Adrenal gland (tissue), 19 donors: ENCODE results near the gene SIAE. TPM values are rescaled to one million over a fixed set of nuclear protein-coding genes. Genes with fewer than 3 reads are reported as not detected.

Experiments
- DNase-seq, 7 donors: peaks; one replicate each; pipeline ENCODE4 v3.0.0-alpha.2; 2019 to 2020
- H3K27ac ChIP-seq, 5 donors: fragments of 200-600 bp; sonication (generic) in 4 of 5; 1 replicate in 3 of 5; 2 replicates in 2 of 5; pipeline versions ENCODE4 v1.5.1 to v1.8.0; 2016 to 2020; ENCODE audit warnings: mild to moderate bottlenecking in 1 of 5
- H3K27me3 ChIP-seq: fragments of 200-600 bp; 2 replicates; pipeline ENCODE4 v1.8.0; 2021
- H3K36me3 ChIP-seq, 2 donors: fragments of 200-600 bp; replicated peaks in 1 of 2; 1 replicate in 1 of 2; 2 replicates in 1 of 2; pipeline versions ENCODE4 v1.5.1 to v1.8.0; 2018 to 2022
- H3K4me1 ChIP-seq, 2 donors: fragments of 200-600 bp; replicated peaks in 1 of 2; 1 replicate in 1 of 2; 2 replicates in 1 of 2; pipeline versions ENCODE4 v1.5.1 to v1.8.0; 2018 to 2021
- H3K4me3 ChIP-seq, 4 donors: fragments of 200-600 bp; sonication (generic) in 3 of 4; one replicate each; pipeline ENCODE4 v1.5.1; 2016 to 2018
- H3K9me3 ChIP-seq, 3 donors: fragments of 200-600 bp; sonication (generic) in 1 of 3; replicated peaks in 1 of 3; 1 replicate in 2 of 3; 2 replicates in 1 of 3; pipeline versions ENCODE4 v1.5.1 to v1.8.0; 2016 to 2021
- POLR2A ChIP-seq, 2 donors: fragments of 450-650 bp; IDR thresholded peaks; one replicate each; pipeline ENCODE4 v1.6.1; 2017; ENCODE audit warnings: antibody characterized with exemption in 2 of 2, mild to moderate bottlenecking in 2 of 2, moderate library complexity in 1 of 2
- WGBS, 4 donors: extraction: QIAGEN DNeasy Blood & Tissue Kit in 2 of 4; methylation state at CpG; one replicate each; pipeline versions ENCODE4 v1.1.5 to v1.1.7; 2013 to 2017; 5-methylcytosine and 5-hydroxymethylcytosine counted together
- intact Hi-C, 2 donors: fragments of 100-400 bp; cut with DNase I; formaldehyde crosslinking; loops; one replicate each; pipeline versions ENCODE4 v1.14.1 to v1.15.0; 2022 to 2023
- long read RNA-seq, 10 donors: library from polyadenylated mRNA in 3 of 10; unstranded in 2 of 10; stranded (forward) in 1 of 10; transcript quantifications; one replicate each; pipeline ENCODE4 v2.0.0 and lab custom pipeline, GENCODE V29; 2021 to 2026
- polyA plus RNA-seq, 3 donors: library from polyadenylated mRNA; stranded (reverse); fragments of 200-250 nt in 2 of 3; fragments of 350-450 nt in 1 of 3; fragmentation: Illumina TruSeq in 1 of 3; extraction: RNeasy Lipid Tissue Mini Kit (QIAGEN cat#74804) in 1 of 3; gene quantifications; one replicate each; pipeline ENCODE4 v1.2.3, GENCODE V29; 2013 to 2014
- total RNA-seq, 9 donors: library from RNA; depleted of rRNA in 4 of 9; stranded (reverse); fragments of >200 nt in 4 of 9; fragments of 120-200 nt in 1 of 9; fragmentation: NEBNext Ultra II Directional in 1 of 9; extraction: Animal tissue kit (Norgen Biotek cat#: 25700) in 1 of 9; gene quantifications; one replicate each; pipeline versions ENCODE4 v1.1.0 to v1.2.4, GENCODE V29; 2013 to 2023
- TF ChIP-seq, protein P1 (sequence below), 6 experiments: fragments of 450-650 bp in 4 of 6; fragments of 200-600 bp in 2 of 6; sonication (generic) in 1 of 6; IDR thresholded peaks; 1 replicate in 5 of 6; 2 replicates in 1 of 6; pipeline versions ENCODE4 v1.5.1 to v1.8.0; 2016 to 2021; ENCODE audit warnings: antibody characterized with exemption in 6 of 6, mild to moderate bottlenecking in 2 of 6, moderate library complexity in 1 of 6
- donor health status: healthy with polysubstance abuse.
- donor health status: Bipolar disorder and iron deficiency.
- donor health status: DM: yes; HTN: yes; CAD: no.
- donor health status: DM: no; HTN: no; CAD: no.
- donor health status: DM: no; HTN: no; CAD: no.
- donor health status: DM: yes; HTN: yes; CAD: no.

Gene SIAE, protein sequence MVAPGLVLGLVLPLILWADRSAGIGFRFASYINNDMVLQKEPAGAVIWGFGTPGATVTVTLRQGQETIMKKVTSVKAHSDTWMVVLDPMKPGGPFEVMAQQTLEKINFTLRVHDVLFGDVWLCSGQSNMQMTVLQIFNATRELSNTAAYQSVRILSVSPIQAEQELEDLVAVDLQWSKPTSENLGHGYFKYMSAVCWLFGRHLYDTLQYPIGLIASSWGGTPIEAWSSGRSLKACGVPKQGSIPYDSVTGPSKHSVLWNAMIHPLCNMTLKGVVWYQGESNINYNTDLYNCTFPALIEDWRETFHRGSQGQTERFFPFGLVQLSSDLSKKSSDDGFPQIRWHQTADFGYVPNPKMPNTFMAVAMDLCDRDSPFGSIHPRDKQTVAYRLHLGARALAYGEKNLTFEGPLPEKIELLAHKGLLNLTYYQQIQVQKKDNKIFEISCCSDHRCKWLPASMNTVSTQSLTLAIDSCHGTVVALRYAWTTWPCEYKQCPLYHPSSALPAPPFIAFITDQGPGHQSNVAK
- total RNA-seq = 10 to 100 TPM in 8 of 9 donors, 1 to 10 TPM in 1; 6.4 to 50.0 (median 30.3) TPM
- 10 to 100 TPM; 16.7 to 30.0 (median 16.7) TPM for polyA plus RNA-seq
- long read RNA-seq, donor 1, full-length matches to known transcripts = 2 of 2 reads
- long read RNA-seq, donor 1, partial matches to known transcripts = 0 of 2 reads
- long read RNA-seq, donor 1, other reads (novel, unspliced or antisense) = 0 of 2 reads
- long read RNA-seq, donor 2, full-length matches to known transcripts = 1 of 1 reads
- long read RNA-seq, donor 2, partial matches to known transcripts = 0 of 1 reads
- long read RNA-seq, donor 2, other reads (novel, unspliced or antisense) = 0 of 1 reads
- long read RNA-seq, donor 3, full-length matches to known transcripts = 3 of 3 reads
- long read RNA-seq, donor 3, partial matches to known transcripts = 0 of 3 reads
- long read RNA-seq, donor 3, other reads (novel, unspliced or antisense) = 0 of 3 reads
- long read RNA-seq, donor 4, partial matches to known transcripts = 1 of 1 reads
- long read RNA-seq, donor 4, other reads (novel, unspliced or antisense) = 0 of 1 reads
- long read RNA-seq, donor 5, full-length matches to known transcripts = 20 of 22 reads
- long read RNA-seq, donor 5, partial matches to known transcripts = 0 of 22 reads
- long read RNA-seq, donor 5, other reads (novel, unspliced or antisense) = 2 of 22 reads
- long read RNA-seq, donor 6, partial matches to known transcripts = 0 of 1 reads
- long read RNA-seq, donor 6, other reads (novel, unspliced or antisense) = 0 of 1 reads
- long read RNA-seq, donor 7, full-length matches to known transcripts = 1 of 1 reads
- long read RNA-seq, donor 7, partial matches to known transcripts = 0 of 1 reads
- long read RNA-seq, donor 7, other reads (novel, unspliced or antisense) = 0 of 1 reads
- long read RNA-seq, donor 8, full-length matches to known transcripts = 3 of 3 reads
- long read RNA-seq, donor 8, partial matches to known transcripts = 0 of 3 reads
- long read RNA-seq, donor 8, other reads (novel, unspliced or antisense) = 0 of 3 reads
- long read RNA-seq, donor 9, full-length matches to known transcripts = 4 of 4 reads
- long read RNA-seq, donor 9, partial matches to known transcripts = 0 of 4 reads
- long read RNA-seq, donor 9, other reads (novel, unspliced or antisense) = 0 of 4 reads
- long read RNA-seq, donor 10 = 0 reads

DNA sequence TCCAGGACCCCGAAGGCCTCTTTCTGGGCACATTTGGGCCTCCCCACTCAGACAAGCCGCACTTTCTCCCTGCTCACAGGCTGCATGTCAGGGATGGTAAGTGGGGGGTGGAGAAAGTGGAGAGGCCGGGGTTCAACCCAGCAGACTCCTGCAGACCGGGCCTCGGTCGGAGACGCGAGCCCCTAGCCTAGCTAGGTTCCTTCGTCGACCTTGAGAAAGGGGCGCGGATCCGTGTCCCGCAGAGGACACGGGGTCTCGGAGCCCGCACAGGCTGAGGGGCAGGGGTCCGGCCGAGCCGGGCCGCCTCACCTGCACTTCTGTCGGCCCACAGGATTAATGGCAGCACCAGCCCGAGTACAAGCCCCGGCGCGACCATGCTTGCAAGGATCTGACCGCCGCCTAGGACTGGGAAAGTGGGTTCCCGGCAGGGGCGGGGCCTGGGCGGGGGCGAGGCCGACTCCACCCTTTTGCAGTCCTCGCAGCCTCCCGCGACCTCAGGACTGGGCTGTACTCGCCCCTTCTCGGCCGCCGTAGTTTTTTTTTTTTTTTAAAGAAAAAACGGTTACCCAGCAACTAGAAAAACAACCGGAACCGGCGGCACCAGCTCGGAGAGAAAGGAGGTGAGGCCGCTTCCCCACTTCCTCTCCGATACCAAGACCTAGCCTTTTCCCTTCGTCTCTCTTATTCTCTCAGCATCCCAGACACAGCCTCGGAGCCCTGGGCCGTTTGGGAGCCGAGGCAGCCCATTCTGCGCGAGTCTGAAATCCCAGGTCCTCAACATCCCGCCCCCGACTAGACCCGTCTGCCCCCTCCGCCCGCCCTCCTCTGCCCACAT, at the start of gene SIAE, which contains the start of gene SPA17:
SIAE (minus strand) TSS at position 407 of the 835 bp plus-strand sequence; CDS start at position 376, 31 bp downstream.
SPA17 (plus strand) TSS at position 572 of the 835 bp plus-strand sequence. CDS start 1,361 bp downstream, outside the sequence.
- WGBS, 4 donors = 1 to 2% (median 1%) methylated on average over 30 to 58 of the region's 58 CpGs
- Histone ChIP-seq H3K4me3 (peak within 1 kb of the TSS; percentile 46 to 93 (median 72)), H3K36me3 (no peaks in the 10 kb centered on the region), H3K9me3 (no peaks in the 10 kb centered on the region), H3K4me1 (peaks cover 12 to 14% of the 10 kb centered on the region in 2 donors), H3K27ac (peak within 1 kb of the TSS in 4 of 5 donors; percentile 58 to 85 (median 76)), H3K27me3 (no peaks in the 10 kb centered on the region)
- DNase-seq = peak; percentile 89 to 97 (median 94)
- peak in 1 of 2 donors; percentile 27 for TF ChIP-seq POLR2A (IDR thresholded peaks at IDR 0.05)
- TF ChIP-seq, protein P1, sequence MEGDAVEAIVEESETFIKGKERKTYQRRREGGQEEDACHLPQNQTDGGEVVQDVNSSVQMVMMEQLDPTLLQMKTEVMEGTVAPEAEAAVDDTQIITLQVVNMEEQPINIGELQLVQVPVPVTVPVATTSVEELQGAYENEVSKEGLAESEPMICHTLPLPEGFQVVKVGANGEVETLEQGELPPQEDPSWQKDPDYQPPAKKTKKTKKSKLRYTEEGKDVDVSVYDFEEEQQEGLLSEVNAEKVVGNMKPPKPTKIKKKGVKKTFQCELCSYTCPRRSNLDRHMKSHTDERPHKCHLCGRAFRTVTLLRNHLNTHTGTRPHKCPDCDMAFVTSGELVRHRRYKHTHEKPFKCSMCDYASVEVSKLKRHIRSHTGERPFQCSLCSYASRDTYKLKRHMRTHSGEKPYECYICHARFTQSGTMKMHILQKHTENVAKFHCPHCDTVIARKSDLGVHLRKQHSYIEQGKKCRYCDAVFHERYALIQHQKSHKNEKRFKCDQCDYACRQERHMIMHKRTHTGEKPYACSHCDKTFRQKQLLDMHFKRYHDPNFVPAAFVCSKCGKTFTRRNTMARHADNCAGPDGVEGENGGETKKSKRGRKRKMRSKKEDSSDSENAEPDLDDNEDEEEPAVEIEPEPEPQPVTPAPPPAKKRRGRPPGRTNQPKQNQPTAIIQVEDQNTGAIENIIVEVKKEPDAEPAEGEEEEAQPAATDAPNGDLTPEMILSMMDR (IDR thresholded peaks at IDR 0.05) = no peak
- intact Hi-C loops = loop anchor here (5.0 kb wide), 2 partner anchors 89 to 164 kb away; partner anchors contain the start of gene ESAM (in 2 of the 2)

DNA sequence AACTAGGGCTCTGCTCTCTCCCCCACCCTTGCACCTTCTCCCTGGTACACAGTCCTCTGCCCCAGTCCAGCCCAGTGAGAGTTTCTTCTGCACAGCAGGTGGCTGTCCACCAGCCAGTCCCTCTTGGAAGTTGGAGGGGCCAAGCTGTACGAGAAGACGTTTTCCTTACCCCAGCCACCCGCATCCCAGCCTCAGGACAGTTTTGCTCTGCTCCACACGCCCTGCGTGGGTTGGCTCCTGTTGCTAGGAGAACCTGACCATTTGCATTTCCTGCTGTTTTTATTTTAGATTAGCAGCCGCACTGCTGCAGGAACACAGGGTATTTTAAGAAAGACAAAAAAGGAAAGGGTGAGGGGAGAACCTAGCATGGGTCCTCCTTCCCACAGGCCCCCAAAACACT, 48.6 kb upstream of the SIAE start:
- Histone ChIP-seq H3K9me3 (no peaks in the 10 kb centered on the region), H3K4me3 (no peak overlapping the region), H3K27me3 (peaks cover 14% of the 10 kb centered on the region), H3K36me3 (no peaks in the 10 kb centered on the region), H3K27ac (no peak overlapping the region), H3K4me1 (peaks cover 5 to 21% of the 10 kb centered on the region in 2 donors)
- TF ChIP-seq POLR2A (IDR thresholded peaks at IDR 0.05) = no peak
- TF ChIP-seq, protein P1 (IDR thresholded peaks at IDR 0.05) = no peak
- DNase-seq = no peak
- intact Hi-C loops = no loop called here
- WGBS, 4 donors = 33 to 42% (median 36%) methylated on average over 4 to 6 of the region's 6 CpGs

DNA sequence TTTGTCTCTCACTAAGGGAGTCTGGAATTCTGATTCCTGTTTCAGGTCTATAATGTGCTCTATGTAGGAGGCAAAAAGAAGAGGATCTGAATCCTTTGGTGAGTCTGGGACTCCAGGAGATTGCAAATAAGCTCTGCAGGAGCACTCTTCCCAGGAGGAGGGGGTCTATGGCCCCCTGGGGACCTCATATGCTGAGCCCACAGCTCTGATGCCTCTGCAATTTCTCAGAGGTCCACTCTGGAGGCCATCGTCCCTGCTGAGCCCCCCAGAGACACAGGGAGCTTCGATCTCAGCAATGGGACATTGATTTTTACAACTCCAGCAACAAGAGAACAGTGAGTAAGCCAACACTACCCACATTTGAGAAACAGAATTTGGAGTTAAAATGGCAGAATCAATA, 46.0 kb upstream of the SIAE start:
- TF ChIP-seq POLR2A (IDR thresholded peaks at IDR 0.05) = no peak
- TF ChIP-seq, protein P1 (IDR thresholded peaks at IDR 0.05) = no peak
- no peak for DNase-seq
- Histone ChIP-seq H3K4me1 (peaks cover 5 to 12% of the 10 kb centered on the region in 2 donors), H3K4me3 (no peak overlapping the region), H3K27ac (no peak overlapping the region), H3K36me3 (no peaks in the 10 kb centered on the region), H3K27me3 (peaks cover 14% of the 10 kb centered on the region), H3K9me3 (no peaks in the 10 kb centered on the region)
- intact Hi-C loops = no loop called here
- WGBS, 4 donors = 30 to 48% (median 40%) methylated on average over 2 of the region's 2 CpGs
